Kidney (tissue), 14 donors: ENCODE measurements around the gene ARF1. TPM values are rescaled to one million over a fixed set of nuclear protein-coding genes. Genes with fewer than 3 reads are reported as not detected.
A peak's percentile ranks its signal among the peaks of the same experiment; 100 is the strongest.

ENCODE experiments used
- DNase-seq, 5 donors: peaks; one replicate each; pipeline ENCODE4 v3.0.0-alpha.2; 2013 to 2020
- FAIRE-seq: peaks from 2 replicates; lab custom pipeline; 2012; peaks lifted over from hg19 to GRCh38; lab: Jason Lieb, UNC
- H3K27ac ChIP-seq, 2 donors: one replicate each; pipeline ENCODE4 v1.7.0; 2013; ENCODE audit warnings: low read depth in 2 of 2, low read length in 2 of 2, inconsistent platforms in 1 of 2
- H3K27me3 ChIP-seq: one replicate; pipeline ENCODE4 v1.7.1; 2013; ENCODE audit warnings: low read length, inconsistent platforms; ENCODE audit not compliant: control insufficient read depth, insufficient read depth
- H3K36me3 ChIP-seq, 3 donors: one replicate each; pipeline versions ENCODE4 v1.7.0 to v1.7.1; 2013; ENCODE audit warnings: low read length in 3 of 3, control low read depth in 1 of 3, inconsistent platforms in 1 of 3; ENCODE audit not compliant: insufficient read depth in 3 of 3, control insufficient read depth in 2 of 3
- H3K4me1 ChIP-seq, 3 donors: one replicate each; pipeline versions ENCODE4 v1.7.0 to v1.7.1; 2013; ENCODE audit warnings: low read length in 3 of 3, inconsistent platforms in 1 of 3, low read depth in 1 of 3; ENCODE audit not compliant: control insufficient read depth in 2 of 3, insufficient read depth in 2 of 3
- H3K4me3 ChIP-seq, 3 donors: one replicate each; pipeline versions ENCODE4 v1.7.0 to v1.8.1; 2013; ENCODE audit warnings: low read length in 3 of 3, control low read depth in 1 of 3, inconsistent platforms in 1 of 3
- H3K9ac ChIP-seq, 3 donors: one replicate each; pipeline versions ENCODE4 v1.7.0 to v1.7.1; 2013; ENCODE audit warnings: low read length in 3 of 3, control low read depth in 1 of 3, inconsistent platforms in 1 of 3
- H3K9me3 ChIP-seq, 3 donors: one replicate each; pipeline versions ENCODE4 v1.7.0 to v1.7.1; 2013; ENCODE audit warnings: low read length in 3 of 3, control low read depth in 1 of 3, inconsistent platforms in 1 of 3; ENCODE audit not compliant: control insufficient read depth in 2 of 3, insufficient read depth in 1 of 3
- intact Hi-C: fragments of 100-400 bp; cut with DNase I; formaldehyde crosslinking; loops from one replicate; pipeline ENCODE4 v1.11.1; 2022
- polyA plus RNA-seq: library from polyadenylated mRNA; stranded (reverse); fragments of 350-450 nt; fragmentation: Illumina TruSeq; extraction: RNeasy Lipid Tissue Mini Kit (QIAGEN cat#74804); gene quantifications from one replicate; pipeline ENCODE4 v1.2.3, GENCODE V29; 2014; ENCODE audit warnings: low read depth, low replicate concordance; ENCODE audit not compliant: insufficient read depth
- total RNA-seq: library from RNA; stranded (reverse); fragmentation: NEBNext Ultra II Directional; extraction: Animal tissue kit (Norgen Biotek cat#: 25700); gene quantifications from one replicate; pipeline ENCODE4 v1.2.1, GENCODE V29; 2021
- TF ChIP-seq, protein P1 (sequence below): IDR thresholded peaks from 3 replicates; pipeline ENCODE4 v1.5.1; 2012; ENCODE audit warnings: mild to moderate bottlenecking, moderate library complexity, borderline replicate concordance; ENCODE audit not compliant: insufficient read depth; ENCODE audit errors: extremely low read depth
- donor health status: control.
- donor health status: control.
- donor health status: control.
- donor health status: control.
- donor health status: control.
- donor health status: DM: yes; HTN: yes; CAD: no.
- donor health status: Normal renal cell carcinoma (clear cell type).

The ARF1 gene
- total and polyA plus RNA-seq, 2 donors from 2014 or later: 383 to 398 TPM

DNA sequence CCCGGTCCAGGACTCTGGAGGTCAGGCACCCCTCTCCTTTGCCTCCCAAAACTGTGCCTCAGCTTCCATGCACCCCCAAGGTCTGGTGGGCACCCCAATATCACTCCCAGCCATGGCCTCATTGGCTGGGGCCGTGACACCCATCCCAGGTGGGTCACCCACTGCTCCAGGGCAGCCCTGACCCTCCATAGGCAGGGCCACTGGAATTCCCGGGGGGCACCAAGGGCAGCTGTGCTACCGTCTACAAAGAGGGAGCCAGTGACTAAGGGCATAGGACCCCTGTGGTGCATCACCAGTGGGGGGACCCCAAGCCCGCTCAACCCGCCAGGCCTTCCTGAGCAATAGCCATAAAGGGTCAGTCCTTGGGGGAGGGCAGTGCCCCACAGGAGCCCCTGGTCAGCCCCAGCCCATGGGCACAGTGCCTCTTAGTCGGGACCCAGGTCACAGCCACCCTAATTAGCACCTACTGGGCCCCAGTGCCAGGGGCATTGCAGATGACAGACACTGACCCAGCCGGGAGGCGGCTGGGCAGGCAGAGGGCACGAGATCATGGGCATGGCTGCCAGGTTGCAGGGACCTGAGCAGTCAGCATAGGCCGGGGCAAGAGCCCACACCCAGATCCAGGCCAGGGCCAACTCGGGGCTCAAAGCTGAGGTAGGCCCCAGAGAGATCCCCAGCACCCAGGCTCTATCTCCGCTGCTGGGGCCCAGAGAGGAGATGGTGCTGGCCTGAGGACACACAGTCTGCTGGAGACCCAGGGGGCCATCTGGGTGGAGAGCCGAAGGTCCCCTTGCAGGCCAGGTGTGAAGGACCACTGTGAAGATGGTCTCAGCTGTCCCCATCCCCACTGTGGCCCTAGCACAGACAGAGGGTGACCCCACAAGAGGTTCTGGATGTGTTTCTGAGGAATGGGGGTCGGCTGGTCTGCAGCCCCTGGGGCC is 19.0 kb upstream of the ARF1 start:
- Histone ChIP-seq H3K36me3 (no peaks in the 10 kb centered on the region), H3K27me3 (peaks cover 13% of the 10 kb centered on the region), H3K4me3 (no peak overlapping the region), H3K27ac (no peak overlapping the region), H3K9ac (no peak overlapping the region), H3K9me3 (no peaks in the 10 kb centered on the region), H3K4me1 (peaks cover 0 to 5% (median 0%) of the 10 kb centered on the region in 3 donors)
- TF ChIP-seq, protein P1, sequence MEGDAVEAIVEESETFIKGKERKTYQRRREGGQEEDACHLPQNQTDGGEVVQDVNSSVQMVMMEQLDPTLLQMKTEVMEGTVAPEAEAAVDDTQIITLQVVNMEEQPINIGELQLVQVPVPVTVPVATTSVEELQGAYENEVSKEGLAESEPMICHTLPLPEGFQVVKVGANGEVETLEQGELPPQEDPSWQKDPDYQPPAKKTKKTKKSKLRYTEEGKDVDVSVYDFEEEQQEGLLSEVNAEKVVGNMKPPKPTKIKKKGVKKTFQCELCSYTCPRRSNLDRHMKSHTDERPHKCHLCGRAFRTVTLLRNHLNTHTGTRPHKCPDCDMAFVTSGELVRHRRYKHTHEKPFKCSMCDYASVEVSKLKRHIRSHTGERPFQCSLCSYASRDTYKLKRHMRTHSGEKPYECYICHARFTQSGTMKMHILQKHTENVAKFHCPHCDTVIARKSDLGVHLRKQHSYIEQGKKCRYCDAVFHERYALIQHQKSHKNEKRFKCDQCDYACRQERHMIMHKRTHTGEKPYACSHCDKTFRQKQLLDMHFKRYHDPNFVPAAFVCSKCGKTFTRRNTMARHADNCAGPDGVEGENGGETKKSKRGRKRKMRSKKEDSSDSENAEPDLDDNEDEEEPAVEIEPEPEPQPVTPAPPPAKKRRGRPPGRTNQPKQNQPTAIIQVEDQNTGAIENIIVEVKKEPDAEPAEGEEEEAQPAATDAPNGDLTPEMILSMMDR: no peak
- intact Hi-C loops: no loop called here
- FAIRE-seq (no peak), DNase-seq (peak in 2 of 5 donors; percentile 36 to 67)

DNA sequence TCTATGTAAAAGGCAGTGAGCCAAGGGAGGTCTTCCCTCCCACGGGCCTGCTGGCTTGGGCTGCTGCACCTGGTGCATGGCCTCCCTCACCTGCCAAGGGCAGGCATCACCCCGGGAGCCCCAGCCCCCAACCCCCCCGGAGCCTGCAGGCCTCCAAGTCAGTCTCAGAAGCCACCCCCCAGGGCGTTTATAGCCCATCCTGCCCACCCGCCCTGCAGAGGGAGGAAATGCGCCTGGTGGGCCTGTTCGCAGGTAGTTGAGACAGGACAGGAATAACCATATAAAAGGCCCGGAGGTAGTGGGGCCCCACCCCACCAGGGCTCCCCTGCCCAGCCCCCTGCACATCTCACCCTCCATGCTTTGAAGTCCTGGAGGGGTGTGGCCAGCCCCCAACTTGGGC is 18.2 kb upstream of the ARF1 start:
- H3K4me3 ChIP-seq: no peak overlapping the region

DNA sequence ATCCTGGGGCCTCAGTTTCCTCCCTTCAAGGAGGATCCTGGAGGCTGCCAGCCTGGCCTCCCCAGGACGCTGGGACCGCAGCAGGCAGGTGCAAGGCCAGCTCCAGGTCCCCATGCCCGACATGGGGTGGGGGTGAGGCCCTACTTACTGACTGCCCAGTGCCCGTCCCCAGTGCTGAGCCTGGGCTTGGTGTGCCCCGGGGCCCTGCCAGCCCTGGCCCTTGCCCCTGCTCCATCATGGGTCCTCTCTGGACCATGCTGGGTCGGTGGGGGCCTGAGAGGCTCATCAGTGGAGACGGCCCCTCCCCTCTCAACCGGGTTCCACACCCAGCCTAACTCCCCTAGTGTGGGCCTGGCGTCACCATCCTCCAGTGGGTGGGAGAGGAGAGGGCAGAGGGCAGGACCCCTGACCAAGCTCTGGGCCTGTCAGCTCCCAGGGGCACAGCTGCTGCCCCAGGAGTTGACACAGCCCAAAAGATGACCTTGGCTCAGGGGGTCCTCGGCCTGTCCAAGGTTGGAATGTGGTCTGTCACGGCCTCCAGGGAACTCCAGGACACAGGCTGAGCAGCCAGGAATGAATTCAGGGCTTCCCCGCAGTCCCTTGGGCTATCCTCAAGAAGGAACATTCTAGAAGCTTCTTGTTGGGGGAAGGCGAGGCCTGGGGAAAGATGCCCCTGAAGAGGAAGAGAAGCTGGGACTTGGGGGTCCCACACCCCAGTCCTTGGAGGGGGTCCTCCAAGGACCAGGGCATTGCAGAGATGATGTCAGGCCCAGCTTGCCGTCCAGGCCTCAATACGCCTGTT is 17.6 kb upstream of the ARF1 start:
- Histone ChIP-seq H3K9me3 (no peaks in the 10 kb centered on the region), H3K9ac (no peak overlapping the region), H3K27ac (no peak overlapping the region), H3K36me3 (no peaks in the 10 kb centered on the region), H3K4me1 (peaks cover 0 to 2% (median 0%) of the 10 kb centered on the region in 3 donors), H3K27me3 (peaks cover 10% of the 10 kb centered on the region), H3K4me3 (no peak overlapping the region)
- FAIRE-seq (no peak), DNase-seq (peak in 1 of 5 donors; percentile 31)
- TF ChIP-seq, protein P1: no peak
- intact Hi-C loops: no loop called here

More for the DNA sequence above, 18.2 kb upstream of the ARF1 start:
- peaks cover 10% of the 10 kb centered on the region for H3K27me3 ChIP-seq
- no peaks in the 10 kb centered on the region for H3K36me3 ChIP-seq
- DNase-seq: peak in 2 of 5 donors; percentile 34 to 59
- FAIRE-seq: no peak
- H3K9ac ChIP-seq: no peak overlapping the region
- no peak overlapping the region for H3K27ac ChIP-seq
- H3K9me3 ChIP-seq: no peaks in the 10 kb centered on the region
- H3K4me1 ChIP-seq: peaks cover 0 to 2% (median 0%) of the 10 kb centered on the region in 3 donors
- TF ChIP-seq, protein P1: no peak
- intact Hi-C loops: no loop called here
